LNCaP clone FGC (cell line): ENCODE measurements around the gene GNL2.

Experiments
- DNase-seq: peaks from one replicate; pipeline ENCODE4 v3.0.0-alpha.2; 2011; ENCODE audit warnings: low read depth
- H3K4me3 ChIP-seq: 2 replicates; pipeline ENCODE4 v1.5.1; 2011; ENCODE audit warnings: mild to moderate bottlenecking, low read depth, low read length, control low read depth
- CTCF ChIP-seq: IDR thresholded peaks from 2 replicates; pipeline ENCODE4 v1.5.1; 2012; ENCODE audit warnings: mild to moderate bottlenecking; ENCODE audit not compliant: control insufficient read depth, insufficient read depth; ENCODE audit errors: extremely low read depth

GNL2 gene

GRCh38 chr1:37622131-37622530 is 26.4 kb upstream of the GNL2 start:
- DNase-seq: no peak
- no peak for TF ChIP-seq CTCF
- H3K4me3 ChIP-seq: no peak overlapping the region

- no peak for DNase-seq
- H3K4me3 ChIP-seq: no peak overlapping the region
- no peak for TF ChIP-seq CTCF
These were observed 25.7 kb upstream of the GNL2 start for GRCh38 chr1:37621326-37621870.

- no peak overlapping the region for H3K4me3 ChIP-seq
- TF ChIP-seq CTCF: no peak
- DNase-seq: no peak
These were observed 25.0 kb upstream of the GNL2 start for GRCh38 chr1:37620707-37621106.

GRCh38 chr1:37616330-37616729 is 20.6 kb upstream of the GNL2 start:
- no peak overlapping the region for H3K4me3 ChIP-seq
- TF ChIP-seq CTCF: no peak
- DNase-seq: no peak

- DNase-seq: no peak
- H3K4me3 ChIP-seq: no peak overlapping the region
- TF ChIP-seq CTCF: no peak
These were observed 18.4 kb upstream of the GNL2 start for GRCh38 chr1:37614105-37614504.

- TF ChIP-seq CTCF: no peak
- no peak for DNase-seq
- no peak overlapping the region for H3K4me3 ChIP-seq
These were observed 16.4 kb upstream of the GNL2 start for GRCh38 chr1:37612186-37612585.

GRCh38 chr1:37609994-37610393 is 14.3 kb upstream of the GNL2 start:
- TF ChIP-seq CTCF: no peak
- no peak for DNase-seq
- H3K4me3 ChIP-seq: no peak overlapping the region
